ENCODE data around the gene CBX5. TPM values are rescaled to one million over a fixed set of nuclear protein-coding genes. Genes with fewer than 3 reads are reported as not detected.

The CBX5 gene
- total RNA-seq, 4 donors from 2014 or later = 23.7 to 45.7 (median 33.6) TPM

- Histone ChIP-seq H3K9me3 (no peaks in the 10 kb centered on the region), H3K4me1 (peaks cover 31% of the 10 kb centered on the region), H3K36me3 (no peaks in the 10 kb centered on the region), H3K27me3 (peaks cover 3% of the 10 kb centered on the region), H3K4me3 (peak overlapping the region; percentile 36), H3K27ac (no peak overlapping the region)
- TF ChIP-seq POLR2AphosphoS5 (IDR thresholded peaks at IDR 0.05) (no peak), CTCF (IDR thresholded peaks at IDR 0.05) (peak; percentile 72 to 81)
- DNase-seq (ENCODE audit: low spot score in 2 of 2) = peak in 1 of 2 donors; percentile 80
- WGBS = 2% methylated on average over 34 of the region's 34 CpGs
Observed at GRCh38 chr12:54216797-54217661, 62.9 kb downstream of the CBX5 start.

- Histone ChIP-seq H3K27me3 (peaks cover 3% of the 10 kb centered on the region), H3K4me1 (peaks cover 31% of the 10 kb centered on the region), H3K27ac (no peak overlapping the region), H3K4me3 (peak overlapping the region; percentile 36), H3K9me3 (no peaks in the 10 kb centered on the region), H3K36me3 (no peaks in the 10 kb centered on the region)
- no peak for DNase-seq (ENCODE audit: low spot score in 2 of 2)
- no peak for TF ChIP-seq EP300 (IDR thresholded peaks at IDR 0.05)
- TF ChIP-seq POLR2AphosphoS5 (IDR thresholded peaks at IDR 0.05) = no peak
- no peak for TF ChIP-seq CTCF (IDR thresholded peaks at IDR 0.05)
- no peak for TF ChIP-seq POLR2A (IDR thresholded peaks at IDR 0.05)
- 31% methylated on average over 23 of the region's 31 CpGs for WGBS
Observed at GRCh38 chr12:54215989-54216796, 63.7 kb downstream of the CBX5 start.

- WGBS = 46% methylated on average over 14 of the region's 33 CpGs
- no peaks in the 10 kb centered on the region for H3K9me3 ChIP-seq
Observed at GRCh38 chr12:54214553-54215406, 65.1 kb downstream of the CBX5 start.

GRCh38 chr12:54213079-54213478, 66.8 kb downstream of the CBX5 start:
- TF ChIP-seq CTCF (IDR thresholded peaks at IDR 0.05) = no peak
- TF ChIP-seq POLR2A (IDR thresholded peaks at IDR 0.05) = no peak
- no peak for TF ChIP-seq EP300 (IDR thresholded peaks at IDR 0.05)
- TF ChIP-seq POLR2AphosphoS5 (IDR thresholded peaks at IDR 0.05) = no peak
- H3K27me3 ChIP-seq = peaks cover 7% of the 10 kb centered on the region

More at GRCh38 chr12:54214553-54215406, 65.1 kb downstream of the CBX5 start:
- H3K27me3 ChIP-seq = peaks cover 3% of the 10 kb centered on the region
- peaks cover 31% of the 10 kb centered on the region for H3K4me1 ChIP-seq
- peak overlapping the region; percentile 36 for H3K4me3 ChIP-seq
- H3K36me3 ChIP-seq = no peaks in the 10 kb centered on the region
- H3K27ac ChIP-seq = no peak overlapping the region
- TF ChIP-seq CTCF (IDR thresholded peaks at IDR 0.05) = peak; percentile 85 to 99
- no peak for TF ChIP-seq POLR2AphosphoS5 (IDR thresholded peaks at IDR 0.05)
- DNase-seq (ENCODE audit: low spot score in 2 of 2) = peak; percentile 93 to 95

More at GRCh38 chr12:54213079-54213478, 66.8 kb downstream of the CBX5 start:
- no peaks in the 10 kb centered on the region for H3K9me3 ChIP-seq
- no peak for DNase-seq (ENCODE audit: low spot score in 2 of 2)
- H3K27ac ChIP-seq = no peak overlapping the region
- peaks cover 30% of the 10 kb centered on the region for H3K4me1 ChIP-seq
- no peak overlapping the region for H3K4me3 ChIP-seq
- no peaks in the 10 kb centered on the region for H3K36me3 ChIP-seq
- 67% methylated on average over 2 of the region's 2 CpGs for WGBS
